ENCODE results near the gene RPP25L. TPM values are rescaled to one million over a fixed set of nuclear protein-coding genes. Genes with fewer than 3 reads are reported as not detected.

RPP25L gene
- total RNA-seq, 6 donors from 2014 or later, result 16.5 to 27.0 (median 21.7) TPM

DNA sequence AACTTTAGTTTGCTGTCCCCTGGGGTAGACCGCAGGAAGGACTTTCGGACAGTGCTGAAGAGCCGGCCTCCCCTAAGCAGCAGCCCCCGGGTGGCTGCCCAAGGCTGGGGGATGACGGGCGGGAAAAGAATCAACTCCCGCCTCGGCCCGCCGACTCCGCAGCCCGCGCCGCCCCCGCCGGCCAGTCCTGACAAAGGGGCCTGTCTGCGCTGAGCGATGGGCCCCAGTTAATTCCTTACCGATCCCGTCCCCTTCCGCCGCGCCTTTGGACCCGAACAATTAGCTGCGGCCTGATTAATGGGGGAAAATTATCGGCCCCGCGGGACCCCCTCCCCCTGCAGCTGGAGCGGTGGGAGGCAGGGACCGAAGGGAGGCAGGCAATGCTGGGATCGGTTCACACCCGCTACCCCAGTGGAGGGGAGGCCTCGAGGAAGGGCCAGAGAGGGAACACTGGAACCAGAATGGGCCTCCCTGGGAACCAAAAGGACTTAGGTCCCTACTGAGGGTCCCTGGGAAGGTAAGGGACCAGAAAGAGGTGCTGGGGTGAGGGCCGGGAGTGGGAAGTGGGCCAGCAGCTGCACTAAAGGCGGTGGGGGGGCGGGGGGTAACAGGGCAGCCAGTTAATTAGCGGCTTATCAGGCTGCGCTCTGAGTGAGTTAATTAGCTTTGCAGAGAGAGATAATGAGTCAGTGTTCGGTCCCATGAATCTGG lies 12.7 kb upstream of the RPP25L start:
- no peak for ATAC-seq (ENCODE audit: low FRiP score in 2 of 2)
- H3K27me3 ChIP-seq, result peaks cover 1 to 68% (median 29%) of the 10 kb centered on the region in 4 donors
- H3K9me3 ChIP-seq, result no peaks in the 10 kb centered on the region
- TF ChIP-seq EP300 (IDR thresholded peaks at IDR 0.05) (no peak), POLR2AphosphoS5 (IDR thresholded peaks at IDR 0.05) (no peak)
- TF ChIP-seq, protein P1, sequence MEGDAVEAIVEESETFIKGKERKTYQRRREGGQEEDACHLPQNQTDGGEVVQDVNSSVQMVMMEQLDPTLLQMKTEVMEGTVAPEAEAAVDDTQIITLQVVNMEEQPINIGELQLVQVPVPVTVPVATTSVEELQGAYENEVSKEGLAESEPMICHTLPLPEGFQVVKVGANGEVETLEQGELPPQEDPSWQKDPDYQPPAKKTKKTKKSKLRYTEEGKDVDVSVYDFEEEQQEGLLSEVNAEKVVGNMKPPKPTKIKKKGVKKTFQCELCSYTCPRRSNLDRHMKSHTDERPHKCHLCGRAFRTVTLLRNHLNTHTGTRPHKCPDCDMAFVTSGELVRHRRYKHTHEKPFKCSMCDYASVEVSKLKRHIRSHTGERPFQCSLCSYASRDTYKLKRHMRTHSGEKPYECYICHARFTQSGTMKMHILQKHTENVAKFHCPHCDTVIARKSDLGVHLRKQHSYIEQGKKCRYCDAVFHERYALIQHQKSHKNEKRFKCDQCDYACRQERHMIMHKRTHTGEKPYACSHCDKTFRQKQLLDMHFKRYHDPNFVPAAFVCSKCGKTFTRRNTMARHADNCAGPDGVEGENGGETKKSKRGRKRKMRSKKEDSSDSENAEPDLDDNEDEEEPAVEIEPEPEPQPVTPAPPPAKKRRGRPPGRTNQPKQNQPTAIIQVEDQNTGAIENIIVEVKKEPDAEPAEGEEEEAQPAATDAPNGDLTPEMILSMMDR (IDR thresholded peaks at IDR 0.05), result no peak
- H3K4me1 ChIP-seq, result peaks cover 20 to 32% (median 24%) of the 10 kb centered on the region in 4 donors
- no peak overlapping the region for H3K4me3 ChIP-seq
- H3K27ac ChIP-seq, result no peak overlapping the region
- no peaks in the 10 kb centered on the region for H3K36me3 ChIP-seq
- WGBS, 2 donors, result 29 to 37% methylated on average over 9 to 38 of the region's 39 CpGs
- DNase-seq, result peak in 1 of 2 donors; percentile 75

DNA sequence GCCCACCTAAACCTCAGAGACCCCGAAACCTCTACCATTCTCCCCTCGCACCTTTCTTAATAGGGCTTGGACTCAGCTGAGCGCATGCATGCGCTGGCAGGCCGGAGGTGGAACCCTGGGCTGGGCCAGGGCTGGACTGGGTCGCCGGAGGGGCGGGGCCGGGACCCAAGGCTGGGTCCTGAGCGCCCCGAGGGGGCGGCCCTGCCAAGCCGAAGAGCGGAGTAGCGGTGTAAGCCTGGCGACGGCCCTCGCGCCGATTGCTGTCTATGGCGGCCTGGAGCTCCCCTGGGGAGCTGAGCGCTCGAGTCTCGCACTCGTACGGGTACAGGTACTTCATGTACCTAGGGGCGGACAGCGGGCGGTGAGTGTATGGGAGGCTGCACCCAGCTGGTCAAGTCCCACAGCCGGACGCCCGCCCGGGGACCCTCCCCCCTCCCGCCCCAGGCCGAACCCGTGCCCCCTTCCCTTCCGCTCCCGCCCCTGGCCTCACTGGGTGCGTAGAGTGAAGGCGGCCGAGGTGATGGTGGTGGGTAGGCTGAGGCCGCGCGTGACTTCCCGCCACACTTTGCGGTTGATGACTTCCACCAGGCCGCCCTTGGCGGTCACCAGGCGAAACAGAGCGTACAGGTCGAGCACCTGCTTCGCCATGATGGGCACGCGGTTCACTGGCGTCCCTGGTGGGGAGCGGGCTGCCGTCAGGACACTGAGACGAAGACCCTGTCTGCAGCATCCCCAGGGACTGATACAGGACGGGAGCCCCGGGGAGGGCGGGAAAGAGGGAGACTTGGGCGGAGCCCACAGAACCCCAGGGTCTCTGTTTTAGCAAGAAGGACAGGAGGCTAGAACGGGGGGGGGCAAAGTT lies 11.7 kb upstream of the RPP25L start:
- DNase-seq (peak in 1 of 2 donors; percentile 84), ATAC-seq (ENCODE audit: low FRiP score in 2 of 2) (no peak)
- Histone ChIP-seq H3K9me3 (no peaks in the 10 kb centered on the region), H3K4me3 (peak overlapping the region in 1 of 4 donors; percentile 15), H3K4me1 (peaks cover 20 to 27% (median 23%) of the 10 kb centered on the region in 4 donors), H3K27ac (no peak overlapping the region), H3K36me3 (peaks cover 0 to under 1% (median 0%) of the 10 kb centered on the region in 4 donors), H3K27me3 (peaks cover 1 to 59% (median 24%) of the 10 kb centered on the region in 4 donors)
- 10 to 31% methylated on average over 8 to 49 of the region's 63 CpGs for WGBS, 2 donors
- TF ChIP-seq POLR2AphosphoS5 (IDR thresholded peaks at IDR 0.05) (no peak), POLR2A (IDR thresholded peaks at IDR 0.05) (no peak), EP300 (IDR thresholded peaks at IDR 0.05) (no peak)
- TF ChIP-seq, protein P1 (IDR thresholded peaks at IDR 0.05), result no peak

DNA sequence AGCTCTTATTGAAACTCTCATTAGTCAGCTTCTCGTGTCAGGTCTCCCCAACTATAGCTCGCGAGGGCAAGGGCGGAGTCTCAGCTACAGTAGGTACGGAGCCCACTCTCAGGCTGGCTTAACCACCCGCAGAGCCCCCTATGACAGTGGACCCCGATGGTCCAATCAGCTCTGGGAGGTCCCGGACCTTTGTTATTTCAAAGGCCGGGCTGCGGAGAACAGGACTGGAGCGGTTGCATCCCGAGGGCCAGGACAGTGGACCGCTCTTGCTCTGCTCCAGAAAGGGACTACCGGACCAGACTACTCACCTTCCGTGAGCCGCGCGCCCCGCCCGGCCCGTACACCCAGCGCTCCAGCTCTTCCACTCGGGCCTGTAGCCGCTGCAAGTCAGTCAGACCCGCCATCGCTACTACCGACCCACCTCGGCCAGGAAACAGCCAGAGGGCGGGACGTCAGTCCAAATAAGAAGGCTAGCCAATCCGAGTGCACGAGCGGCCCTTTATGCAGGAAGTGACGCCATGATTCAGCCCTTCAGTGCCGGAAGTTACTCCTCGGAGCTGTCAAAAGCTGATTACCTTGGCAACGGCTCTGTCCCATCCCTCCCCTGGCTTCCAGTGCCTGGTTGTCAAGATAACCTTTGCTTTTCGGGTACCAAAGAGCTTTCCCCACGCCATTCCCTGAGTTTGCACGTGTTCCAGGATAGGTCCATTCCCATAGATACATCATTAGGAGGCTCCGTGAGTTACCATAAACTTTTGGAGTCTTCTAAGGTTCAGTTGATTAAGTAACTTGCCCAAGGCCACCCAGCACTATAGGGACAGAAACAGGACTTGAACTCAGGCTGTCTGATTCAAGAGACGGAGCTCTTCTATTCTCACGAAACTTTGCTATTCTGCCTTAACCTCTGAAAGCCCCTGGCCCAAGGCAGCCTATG lies 8.4 kb upstream of the RPP25L start, which contains the start of gene DCTN3:
Gene DCTN3, minus strand, starts transcription at position 435 of the 934 bp plus-strand sequence. Its CDS starts 31 bp downstream, at position 404.
- WGBS, 2 donors, result 6 to 7% methylated on average over 25 to 43 of the region's 43 CpGs
- TF ChIP-seq, protein P1 (IDR thresholded peaks at IDR 0.05), result no peak
- TF ChIP-seq POLR2A (IDR thresholded peaks at IDR 0.05), result peak in 3 of 4 donors; percentile 25 to 69 (median 51)
- peak; percentile 17 to 53 for TF ChIP-seq POLR2AphosphoS5 (IDR thresholded peaks at IDR 0.05)
- TF ChIP-seq EP300 (IDR thresholded peaks at IDR 0.05), result no peak
- Histone ChIP-seq H3K36me3 (peaks cover 7 to 32% (median 27%) of the 10 kb centered on the region in 4 donors), H3K4me1 (peaks cover 15 to 24% (median 20%) of the 10 kb centered on the region in 4 donors), H3K4me3 (peak within 1 kb of the TSS; percentile 79 to 96 (median 92)), H3K27ac (peak within 1 kb of the TSS; percentile 26 to 79 (median 54)), H3K9me3 (no peaks in the 10 kb centered on the region), H3K27me3 (peaks cover 1 to 30% (median 17%) of the 10 kb centered on the region in 4 donors)
- peak; percentile 89 to 98 for DNase-seq
- peak; percentile 94 to 98 for ATAC-seq (ENCODE audit: low FRiP score in 2 of 2)

DNA sequence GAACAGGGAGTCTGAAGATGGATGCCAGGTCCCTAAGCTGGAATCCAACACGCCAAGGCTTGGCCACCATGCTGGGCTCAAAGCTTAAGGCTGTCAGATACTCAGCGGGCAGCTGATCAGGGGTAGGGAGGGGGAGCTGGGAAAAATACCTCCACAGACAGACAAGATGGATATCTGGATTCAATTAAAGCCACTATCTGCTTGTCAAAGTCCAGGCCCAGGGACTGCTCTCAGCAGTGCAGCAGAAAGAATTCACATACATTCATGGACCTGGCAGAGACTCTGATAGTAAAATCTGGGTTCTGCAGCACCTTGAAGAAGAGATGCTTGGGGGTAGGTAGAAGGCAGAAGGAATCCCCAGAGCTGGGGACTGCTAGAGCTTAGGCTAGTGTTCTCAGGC lies 3.2 kb upstream of the RPP25L start:
- H3K27me3 ChIP-seq, result no peaks in the 10 kb centered on the region
- H3K4me3 ChIP-seq, result no peak overlapping the region
- 91% methylated on average over 2 of the region's 2 CpGs for WGBS, 2 donors
- H3K27ac ChIP-seq, result no peak overlapping the region
- peaks cover 24 to 37% (median 27%) of the 10 kb centered on the region in 4 donors for H3K4me1 ChIP-seq
- H3K36me3 ChIP-seq, result peaks cover 7 to 49% (median 40%) of the 10 kb centered on the region in 4 donors
- no peaks in the 10 kb centered on the region for H3K9me3 ChIP-seq
- DNase-seq (no peak), ATAC-seq (ENCODE audit: low FRiP score in 2 of 2) (no peak)
- TF ChIP-seq EP300 (IDR thresholded peaks at IDR 0.05) (no peak), POLR2A (IDR thresholded peaks at IDR 0.05) (no peak), POLR2AphosphoS5 (IDR thresholded peaks at IDR 0.05) (no peak)
- TF ChIP-seq, protein P1 (IDR thresholded peaks at IDR 0.05), result no peak

Data from upper lobe of left lung (tissue), 6 donors.